Measurements from ENCODE around the gene TRDN. TPM values are rescaled to one million over a fixed set of nuclear protein-coding genes. Genes with fewer than 3 reads are reported as not detected.

TRDN gene
- total RNA-seq, 1 donor from 2014 or later: not detected

DNA sequence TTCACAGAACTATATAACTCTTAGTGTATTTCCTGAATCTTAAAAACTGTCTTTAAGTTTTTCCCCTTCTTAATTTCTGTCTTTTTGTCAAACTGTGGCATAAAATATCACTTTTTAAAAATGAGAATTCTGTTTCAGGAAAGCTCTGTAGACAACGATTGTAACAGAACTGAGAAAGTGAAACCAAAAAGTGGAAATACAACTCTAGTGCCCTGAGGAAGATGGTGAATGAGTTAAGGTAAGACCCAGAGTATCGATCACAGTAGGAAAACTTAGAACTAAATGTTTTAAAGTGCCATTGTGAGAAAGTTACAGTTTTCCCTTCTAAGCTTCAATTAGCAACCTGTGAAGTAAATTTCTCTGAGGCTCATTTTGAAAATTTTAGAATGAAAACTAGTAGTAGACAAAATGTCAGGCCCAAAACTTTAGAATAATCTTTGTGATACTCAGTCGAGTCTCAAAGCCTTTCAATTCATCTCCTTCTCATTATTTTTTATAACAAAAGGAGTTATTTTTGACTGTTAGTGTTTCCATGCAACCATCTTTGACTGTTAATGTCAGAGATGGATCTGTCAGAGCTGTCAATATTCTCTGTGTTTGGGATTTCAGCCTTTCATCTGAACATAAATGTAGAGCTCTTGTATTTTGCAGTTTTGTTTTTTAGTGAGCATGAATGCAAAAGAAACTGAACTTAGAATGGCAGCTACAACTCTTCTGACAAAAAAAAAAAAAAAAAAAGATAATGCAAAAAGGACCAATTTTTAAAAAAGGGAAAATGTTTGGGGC lies 19.0 kb upstream of the TRDN start:
- Mint-ChIP-seq H3K4me1 (ENCODE audit: low read depth) (no peaks in the 10 kb centered on the region), H3K27me3 (ENCODE audit: low read depth) (no peaks in the 10 kb centered on the region), H3K36me3 (ENCODE audit: low read depth) (no peaks in the 10 kb centered on the region), H3K27ac (no peak overlapping the region), H3K4me3 (ENCODE audit: low read depth) (peak overlapping the region; percentile 23), H3K9me3 (no peaks in the 10 kb centered on the region)
- intact Hi-C loops (cut with micrococcal nuclease): no loop called here
- no peak for DNase-seq (ENCODE audit: low spot score)

DNA sequence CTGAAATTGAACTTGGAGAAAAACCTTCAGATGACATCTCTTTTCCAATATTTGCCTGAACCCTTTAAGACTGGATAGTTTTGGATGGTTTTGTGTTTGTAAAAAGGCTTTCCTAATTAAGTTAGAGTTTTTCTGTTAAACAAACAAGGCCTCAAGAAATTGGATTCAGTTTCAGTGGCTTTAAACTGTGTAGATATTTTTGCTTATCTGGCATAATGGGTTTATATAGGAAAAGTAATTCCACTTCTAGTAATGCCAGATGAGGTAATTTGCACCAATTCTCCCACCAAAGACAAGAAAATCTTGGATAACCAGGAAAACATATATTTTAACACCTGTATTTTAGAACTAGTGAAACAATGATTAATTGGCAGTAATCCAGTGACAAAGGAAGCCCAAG lies 12.0 kb upstream of the TRDN start:
- no peaks in the 10 kb centered on the region for H3K36me3 Mint-ChIP-seq (ENCODE audit: low read depth)
- H3K27ac Mint-ChIP-seq: no peak overlapping the region
- no peaks in the 10 kb centered on the region for H3K9me3 Mint-ChIP-seq
- no peak overlapping the region for H3K4me3 Mint-ChIP-seq (ENCODE audit: low read depth)
- no peaks in the 10 kb centered on the region for H3K4me1 Mint-ChIP-seq (ENCODE audit: low read depth)
- DNase-seq (ENCODE audit: low spot score): no peak
- no peaks in the 10 kb centered on the region for H3K27me3 Mint-ChIP-seq (ENCODE audit: low read depth)
- intact Hi-C loops (cut with micrococcal nuclease): no loop called here

DNA sequence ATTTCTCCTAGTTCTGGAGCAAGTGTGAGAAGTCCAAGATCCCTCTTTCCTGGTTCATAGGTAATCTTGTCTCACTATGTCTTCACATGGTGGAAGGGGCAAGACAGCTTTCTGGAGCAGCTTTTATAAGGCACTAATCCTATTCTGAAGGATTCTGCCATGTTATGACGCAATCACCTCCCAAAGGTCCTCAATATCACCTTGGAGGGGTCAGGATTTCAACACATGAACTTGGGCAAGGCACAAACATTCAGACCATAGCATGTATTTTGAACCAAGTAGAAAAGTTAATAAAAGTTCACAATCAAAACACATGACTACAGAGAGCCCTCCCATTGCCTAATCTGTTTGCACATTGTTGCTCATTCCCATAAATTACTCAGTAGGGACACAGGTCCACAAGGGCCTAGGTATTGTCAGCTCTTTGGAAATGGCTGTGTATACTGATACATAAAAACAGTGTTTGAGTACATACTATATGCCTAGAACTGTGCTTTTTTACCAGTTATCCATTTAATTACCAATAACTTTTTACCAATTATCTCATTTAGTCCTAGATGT lies 11.3 kb upstream of the TRDN start:
- Mint-ChIP-seq H3K4me3 (ENCODE audit: low read depth) (no peak overlapping the region), H3K27me3 (ENCODE audit: low read depth) (no peaks in the 10 kb centered on the region)
- intact Hi-C loops (cut with micrococcal nuclease): no loop called here

DNA sequence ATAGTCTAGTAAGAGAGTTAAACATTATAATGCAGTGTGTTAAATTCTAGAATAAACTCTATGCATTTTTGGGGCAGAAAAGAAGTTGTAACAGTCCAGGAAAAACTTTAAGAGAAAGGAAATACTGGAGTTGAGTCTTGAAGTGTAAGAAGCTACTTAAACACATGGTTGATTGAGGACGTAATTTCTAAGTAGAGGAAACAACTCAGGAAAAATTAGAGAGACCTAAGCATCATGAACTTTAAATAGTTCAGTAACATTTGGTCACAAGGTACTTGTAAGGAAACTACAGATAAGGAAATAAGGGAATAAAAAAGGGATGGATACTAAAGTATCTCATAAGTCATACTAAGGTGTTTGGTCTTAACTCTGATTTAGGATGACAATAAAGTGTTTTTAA lies 4.7 kb upstream of the TRDN start:
- no peaks in the 10 kb centered on the region for H3K4me1 Mint-ChIP-seq (ENCODE audit: low read depth)

More for the DNA sequence above, 11.3 kb upstream of the TRDN start:
- Mint-ChIP-seq H3K27ac (no peak overlapping the region), H3K9me3 (no peaks in the 10 kb centered on the region), H3K36me3 (ENCODE audit: low read depth) (no peaks in the 10 kb centered on the region), H3K4me1 (ENCODE audit: low read depth) (no peaks in the 10 kb centered on the region)
- no peak for DNase-seq (ENCODE audit: low spot score)

DNA sequence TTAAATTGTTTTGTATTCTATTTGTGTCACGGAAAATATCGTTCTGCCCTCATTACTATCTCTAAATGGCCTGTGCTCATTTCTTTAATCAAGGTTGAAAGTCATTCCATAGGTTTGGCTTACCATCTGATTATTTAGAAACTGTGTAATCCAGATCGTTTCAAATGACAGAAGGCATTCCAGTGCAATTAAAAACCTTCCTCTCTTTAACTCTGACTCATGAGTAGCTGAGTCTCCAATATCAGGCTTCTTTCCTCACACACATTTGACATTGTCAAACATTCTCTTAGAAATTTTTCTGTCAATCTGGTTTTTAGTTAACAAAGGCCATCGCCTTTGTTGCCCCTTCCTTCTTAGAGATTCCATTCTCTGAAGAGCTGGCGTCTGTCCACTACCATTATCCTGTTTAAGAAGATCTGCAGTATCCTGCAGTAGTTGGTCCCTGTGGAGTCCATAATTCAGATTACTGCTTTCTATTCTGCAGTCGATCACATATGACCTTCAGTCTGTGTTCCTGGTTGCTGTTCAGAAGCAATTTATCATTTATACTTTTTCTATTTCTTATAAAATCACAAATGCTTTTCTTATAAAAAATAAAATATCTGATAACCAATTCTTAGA lies 3.9 kb upstream of the TRDN start:
- H3K36me3 Mint-ChIP-seq (ENCODE audit: low read depth): no peaks in the 10 kb centered on the region

More for the DNA sequence above, 4.7 kb upstream of the TRDN start:
- H3K27ac Mint-ChIP-seq: no peak overlapping the region
- H3K9me3 Mint-ChIP-seq: no peaks in the 10 kb centered on the region
- H3K36me3 Mint-ChIP-seq (ENCODE audit: low read depth): no peaks in the 10 kb centered on the region
- no peaks in the 10 kb centered on the region for H3K27me3 Mint-ChIP-seq (ENCODE audit: low read depth)
- no peak overlapping the region for H3K4me3 Mint-ChIP-seq (ENCODE audit: low read depth)
- intact Hi-C loops (cut with micrococcal nuclease): no loop called here
- no peak for DNase-seq (ENCODE audit: low spot score)

DNA sequence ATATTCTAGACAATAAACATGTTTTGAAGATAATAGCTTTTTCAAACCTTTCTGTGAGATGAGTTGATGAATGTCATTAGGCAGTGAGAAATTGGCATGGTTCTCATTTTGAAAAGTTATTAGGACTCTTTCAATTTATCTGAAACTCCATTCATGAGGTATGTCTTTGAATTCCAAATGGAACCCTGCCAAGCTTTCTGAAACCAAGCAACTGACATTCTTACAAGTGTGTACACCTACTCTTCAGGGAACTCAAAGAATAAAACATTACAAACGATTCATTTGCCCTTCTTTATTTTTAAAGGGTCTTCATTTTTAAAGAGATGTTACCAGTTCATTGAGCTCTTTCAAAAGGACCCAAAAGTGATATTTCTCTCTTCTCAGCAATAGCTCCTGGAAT lies 2.1 kb upstream of the TRDN start:
- Mint-ChIP-seq H3K4me3 (ENCODE audit: low read depth) (no peak overlapping the region), H3K36me3 (ENCODE audit: low read depth) (no peaks in the 10 kb centered on the region), H3K4me1 (ENCODE audit: low read depth) (no peaks in the 10 kb centered on the region), H3K27ac (no peak overlapping the region), H3K27me3 (ENCODE audit: low read depth) (no peaks in the 10 kb centered on the region), H3K9me3 (no peaks in the 10 kb centered on the region)
- intact Hi-C loops (cut with micrococcal nuclease): no loop called here
- no peak for DNase-seq (ENCODE audit: low spot score)

More for the DNA sequence above, 3.9 kb upstream of the TRDN start:
- no peaks in the 10 kb centered on the region for H3K9me3 Mint-ChIP-seq
- DNase-seq (ENCODE audit: low spot score): no peak
- H3K4me1 Mint-ChIP-seq (ENCODE audit: low read depth): no peaks in the 10 kb centered on the region
- no peaks in the 10 kb centered on the region for H3K27me3 Mint-ChIP-seq (ENCODE audit: low read depth)
- intact Hi-C loops (cut with micrococcal nuclease): no loop called here
- H3K4me3 Mint-ChIP-seq (ENCODE audit: low read depth): no peak overlapping the region
- no peak overlapping the region for H3K27ac Mint-ChIP-seq

DNA sequence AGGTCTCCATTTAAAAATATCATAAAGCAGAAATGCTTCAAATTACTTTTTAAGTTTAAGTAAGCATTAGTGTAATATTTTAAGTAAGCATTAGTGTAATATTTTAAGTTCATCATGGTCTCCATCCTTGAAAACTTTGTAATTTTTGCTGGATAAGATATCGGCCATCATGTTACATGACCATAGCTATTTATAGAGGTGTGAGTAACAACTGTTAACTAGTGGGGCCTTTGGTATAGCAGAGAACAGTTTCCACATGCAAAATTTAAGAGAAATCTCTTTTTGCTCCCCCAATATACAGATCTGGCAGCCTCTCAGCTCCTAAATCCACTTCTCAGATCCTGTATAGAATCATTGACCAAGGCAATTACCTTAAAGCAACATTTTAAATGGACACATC lies 468 bp downstream of the TRDN start:
- intact Hi-C loops (cut with micrococcal nuclease): no loop called here
- Mint-ChIP-seq H3K27me3 (ENCODE audit: low read depth) (no peaks in the 10 kb centered on the region), H3K36me3 (ENCODE audit: low read depth) (no peaks in the 10 kb centered on the region), H3K27ac (no peak overlapping the region), H3K4me1 (ENCODE audit: low read depth) (no peaks in the 10 kb centered on the region), H3K4me3 (ENCODE audit: low read depth) (no peak overlapping the region), H3K9me3 (no peaks in the 10 kb centered on the region)
- DNase-seq (ENCODE audit: low spot score): no peak

DNA sequence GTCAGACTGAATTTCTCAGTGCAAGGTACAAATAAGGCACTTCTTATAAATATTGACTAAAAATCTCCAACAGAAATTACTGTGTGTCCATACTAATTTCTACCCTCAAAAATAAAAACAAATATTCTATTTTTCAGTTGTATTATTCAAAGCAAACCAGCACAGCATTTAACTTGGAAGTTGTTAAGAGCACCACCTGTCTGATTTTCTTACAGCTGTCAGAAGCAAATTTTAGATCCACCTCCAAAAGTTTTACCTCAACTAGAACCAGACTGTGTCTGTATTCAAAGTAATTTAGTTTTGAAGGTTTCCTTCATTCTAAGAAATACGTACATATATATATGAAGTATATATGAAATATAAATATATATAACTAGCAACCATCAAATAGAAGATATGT lies 1.2 kb downstream of the TRDN start:
- Mint-ChIP-seq H3K27me3 (ENCODE audit: low read depth) (no peaks in the 10 kb centered on the region), H3K9me3 (no peaks in the 10 kb centered on the region), H3K36me3 (ENCODE audit: low read depth) (no peaks in the 10 kb centered on the region), H3K4me3 (ENCODE audit: low read depth) (no peak overlapping the region), H3K4me1 (ENCODE audit: low read depth) (no peaks in the 10 kb centered on the region), H3K27ac (no peak overlapping the region)
- no peak for DNase-seq (ENCODE audit: low spot score)
- intact Hi-C loops (cut with micrococcal nuclease): no loop called here

DNA sequence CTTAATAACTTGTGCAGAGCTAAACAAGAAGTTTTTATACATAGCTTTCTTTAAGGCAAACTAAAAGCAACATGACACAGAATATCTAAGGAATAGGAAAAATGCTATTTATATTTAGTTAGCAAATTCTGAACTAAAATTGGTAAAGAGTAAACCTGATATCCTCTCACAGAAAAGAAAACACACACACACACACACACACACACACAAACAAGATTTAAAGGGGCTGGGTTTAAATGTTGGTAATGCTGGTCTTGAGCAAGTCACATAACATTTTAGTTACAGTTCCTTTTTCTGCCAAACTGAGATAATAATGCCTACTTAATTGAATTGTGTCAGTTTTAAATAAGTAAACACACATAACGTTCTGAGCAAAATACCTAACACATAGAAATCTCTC lies 1.6 kb downstream of the TRDN start:
- DNase-seq (ENCODE audit: low spot score): no peak
- no peak overlapping the region for H3K27ac Mint-ChIP-seq
- H3K4me3 Mint-ChIP-seq (ENCODE audit: low read depth): no peak overlapping the region
- H3K36me3 Mint-ChIP-seq (ENCODE audit: low read depth): no peaks in the 10 kb centered on the region
- intact Hi-C loops (cut with micrococcal nuclease): no loop called here
- H3K4me1 Mint-ChIP-seq (ENCODE audit: low read depth): no peaks in the 10 kb centered on the region
- H3K9me3 Mint-ChIP-seq: no peaks in the 10 kb centered on the region
- H3K27me3 Mint-ChIP-seq (ENCODE audit: low read depth): no peaks in the 10 kb centered on the region

DNA sequence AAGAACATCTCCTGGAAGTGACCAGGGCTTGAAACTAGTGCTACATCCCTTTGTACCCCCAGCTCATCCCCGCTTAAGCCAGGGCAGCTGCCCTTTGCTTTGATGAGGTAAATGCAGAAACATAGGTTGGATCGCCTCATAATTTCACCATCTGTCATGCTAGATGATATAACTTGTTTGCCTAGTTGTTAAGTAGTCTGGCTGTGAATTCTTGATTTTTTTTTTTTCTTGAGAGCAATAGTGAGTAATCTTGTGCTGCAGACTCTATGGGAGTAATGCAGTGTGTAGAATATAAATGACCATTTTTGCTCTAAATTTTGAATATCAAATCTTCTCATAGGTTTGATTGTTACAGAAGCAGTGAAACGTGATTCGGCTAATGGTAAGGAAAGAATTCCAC lies 4.1 kb downstream of the TRDN start:
- DNase-seq (ENCODE audit: low spot score): no peak
- no peaks in the 10 kb centered on the region for H3K27me3 Mint-ChIP-seq (ENCODE audit: low read depth)
- H3K9me3 Mint-ChIP-seq: no peaks in the 10 kb centered on the region
- no peak overlapping the region for H3K4me3 Mint-ChIP-seq (ENCODE audit: low read depth)
- no peak overlapping the region for H3K27ac Mint-ChIP-seq
- H3K36me3 Mint-ChIP-seq (ENCODE audit: low read depth): no peaks in the 10 kb centered on the region
- no peaks in the 10 kb centered on the region for H3K4me1 Mint-ChIP-seq (ENCODE audit: low read depth)
- intact Hi-C loops (cut with micrococcal nuclease): no loop called here

DNA sequence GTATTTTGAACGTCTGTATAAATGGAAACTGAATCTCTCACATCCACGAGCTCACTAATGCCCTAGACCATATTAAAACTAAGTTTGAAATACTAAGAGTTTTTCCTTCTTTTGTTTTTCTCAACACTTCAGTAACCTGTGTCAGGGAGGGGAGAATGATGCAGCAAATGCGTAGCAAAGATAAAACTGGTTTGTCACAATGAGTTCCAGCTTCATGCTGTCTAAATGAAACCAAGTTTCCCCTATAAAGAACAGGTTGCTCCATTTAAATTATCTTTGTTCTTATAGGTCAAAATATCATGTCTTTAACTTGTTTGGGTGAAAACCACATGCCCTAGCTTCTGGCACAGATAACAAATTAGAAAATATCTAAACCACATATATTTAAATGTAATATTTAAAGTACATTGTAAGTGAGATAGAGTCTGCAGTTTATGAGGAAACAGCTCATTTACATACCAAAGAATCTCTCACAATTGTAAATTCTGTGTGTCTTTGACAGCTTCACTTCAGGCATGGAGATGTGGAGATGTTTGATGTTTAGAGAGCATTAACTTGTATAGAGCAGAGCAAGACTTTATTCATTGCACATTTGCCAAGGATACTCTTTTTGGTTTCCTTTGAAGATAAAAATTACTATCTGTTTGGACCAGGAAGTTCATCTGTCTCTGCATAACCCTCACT lies 7.3 kb downstream of the TRDN start:
- H3K4me1 Mint-ChIP-seq (ENCODE audit: low read depth): no peaks in the 10 kb centered on the region
- H3K27me3 Mint-ChIP-seq (ENCODE audit: low read depth): no peaks in the 10 kb centered on the region
- H3K36me3 Mint-ChIP-seq (ENCODE audit: low read depth): no peaks in the 10 kb centered on the region
- no peak overlapping the region for H3K27ac Mint-ChIP-seq
- intact Hi-C loops (cut with micrococcal nuclease): no loop called here
- no peak for DNase-seq (ENCODE audit: low spot score)
- H3K9me3 Mint-ChIP-seq: no peaks in the 10 kb centered on the region
- H3K4me3 Mint-ChIP-seq (ENCODE audit: low read depth): no peak overlapping the region

DNA sequence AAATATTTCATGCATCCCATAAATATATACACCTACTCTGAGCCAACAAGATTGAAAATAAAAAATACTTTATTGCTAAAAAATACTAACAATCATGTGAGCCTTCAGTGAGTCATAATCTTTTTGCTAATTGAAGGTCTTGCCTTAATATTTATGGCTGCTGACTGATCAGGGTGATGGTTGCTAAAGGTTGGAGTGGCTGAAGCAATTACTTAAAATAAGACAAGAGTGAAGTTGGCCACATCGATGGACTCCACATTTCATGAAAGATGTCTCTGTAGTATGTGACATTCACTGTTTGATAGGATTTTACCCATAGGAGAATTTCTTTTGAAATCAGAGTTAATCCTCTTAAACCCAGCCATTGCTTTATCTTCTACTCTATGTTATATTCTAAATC lies 11.1 kb downstream of the TRDN start:
- DNase-seq (ENCODE audit: low spot score): no peak
- Mint-ChIP-seq H3K9me3 (no peaks in the 10 kb centered on the region), H3K4me3 (ENCODE audit: low read depth) (no peak overlapping the region), H3K36me3 (ENCODE audit: low read depth) (no peaks in the 10 kb centered on the region), H3K27me3 (ENCODE audit: low read depth) (no peaks in the 10 kb centered on the region), H3K4me1 (ENCODE audit: low read depth) (no peaks in the 10 kb centered on the region), H3K27ac (no peak overlapping the region)
- intact Hi-C loops (cut with micrococcal nuclease): no loop called here

DNA sequence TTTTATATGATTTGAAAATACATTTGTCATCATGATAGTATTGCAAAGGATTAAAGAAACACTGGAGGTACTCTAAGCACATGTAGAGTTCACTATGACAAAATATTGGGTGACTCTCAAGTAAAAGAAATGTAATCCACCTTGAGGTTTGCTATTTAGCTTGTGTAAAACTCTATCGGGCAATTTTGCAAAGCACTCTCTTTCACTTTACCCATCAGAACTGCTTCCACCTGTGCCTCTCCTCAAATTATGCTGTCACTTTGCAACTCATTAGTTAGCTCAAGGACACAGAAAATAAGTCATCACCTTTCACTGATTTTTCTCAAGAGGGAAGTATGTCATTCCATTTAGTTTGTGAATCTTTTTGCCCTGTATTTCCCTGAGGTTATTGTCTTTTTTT lies 14.0 kb downstream of the TRDN start:
- H3K9me3 Mint-ChIP-seq: no peaks in the 10 kb centered on the region
- intact Hi-C loops (cut with micrococcal nuclease): no loop called here
- no peak for DNase-seq (ENCODE audit: low spot score)
- no peaks in the 10 kb centered on the region for H3K36me3 Mint-ChIP-seq (ENCODE audit: low read depth)
- H3K4me3 Mint-ChIP-seq (ENCODE audit: low read depth): no peak overlapping the region
- no peaks in the 10 kb centered on the region for H3K27me3 Mint-ChIP-seq (ENCODE audit: low read depth)
- no peak overlapping the region for H3K27ac Mint-ChIP-seq
- no peaks in the 10 kb centered on the region for H3K4me1 Mint-ChIP-seq (ENCODE audit: low read depth)
